GM23338 (cell line): ENCODE measurements around the gene TMC3. TPM values are rescaled to one million over a fixed set of nuclear protein-coding genes. Genes with fewer than 3 reads are reported as not detected.

ENCODE experiments used
- ATAC-seq: fragments of 200-7000 bp; cut with Tn5 transposase; 3 replicates; pipeline ENCODE4 v1.9.1; 2020
- DNase-seq: peaks from one replicate; pipeline ENCODE4 v3.0.0-alpha.2; 2015; ENCODE audit warnings: low spot score
- H2AFZ ChIP-seq: fragments of 200-600 bp; sonication (generic); 2 replicates; pipeline ENCODE4 v1.8.0; 2016; ENCODE audit warnings: antibody characterized with exemption, mild to moderate bottlenecking, moderate library complexity
- H3F3A ChIP-seq: fragments of 200-600 bp; sonication (generic); replicated peaks from 2 replicates; pipeline ENCODE4 v1.8.0; 2017; ENCODE audit warnings: antibody characterized with exemption, mixed run types, low read depth
- H3K27ac ChIP-seq: fragments of 200-600 bp; sonication (generic); 2 replicates; pipeline ENCODE4 v1.6.1; 2016; ENCODE audit warnings: low read depth
- H3K27me3 ChIP-seq: fragments of 200-600 bp; sonication (generic); 2 replicates; pipeline ENCODE4 v1.8.0; 2016; ENCODE audit warnings: mild to moderate bottlenecking, mixed run types, moderate library complexity; ENCODE audit not compliant: insufficient read depth
- H3K36me3 ChIP-seq: fragments of 200-600 bp; sonication (generic); 2 replicates; pipeline ENCODE4 v1.8.0; 2016; ENCODE audit warnings: mild to moderate bottlenecking; ENCODE audit not compliant: insufficient read depth
- H3K4me1 ChIP-seq: fragments of 200-600 bp; sonication (generic); 2 replicates; pipeline ENCODE4 v1.8.0; 2016; ENCODE audit warnings: mild to moderate bottlenecking, moderate library complexity; ENCODE audit not compliant: insufficient read depth
- H3K4me2 ChIP-seq: fragments of 200-600 bp; sonication (generic); 2 replicates; pipeline ENCODE4 v1.7.1; 2017; ENCODE audit warnings: mixed run types
- H3K4me3 ChIP-seq: fragments of 200-600 bp; sonication (generic); 2 replicates; pipeline ENCODE4 v1.6.1; 2016; ENCODE audit warnings: mixed run types
- H3K79me2 ChIP-seq: fragments of 200-600 bp; sonication (generic); replicated peaks from 2 replicates; pipeline ENCODE4 v1.8.0; 2017; ENCODE audit warnings: mild to moderate bottlenecking; ENCODE audit not compliant: insufficient read depth
- H3K9me2 ChIP-seq: fragments of 200-600 bp; sonication (generic); 2 replicates; pipeline ENCODE4 v1.8.0; 2017; ENCODE audit not compliant: insufficient read depth
- H4K20me1 ChIP-seq: fragments of 200-600 bp; sonication (generic); replicated peaks from 2 replicates; pipeline ENCODE4 v1.8.0; 2017; ENCODE audit warnings: mild to moderate bottlenecking; ENCODE audit not compliant: insufficient read depth
- H3K27ac Mint-ChIP-seq: 2 replicates; pipeline ENCODE4 v1.8.0; 2020; ENCODE audit warnings: inconsistent platforms, mild to moderate bottlenecking, moderate library complexity, mixed read lengths
- H3K27me3 Mint-ChIP-seq: 3 replicates; pipeline ENCODE4 v1.8.0; 2022; ENCODE audit warnings: low read depth, mild to moderate bottlenecking, moderate library complexity, mixed read lengths, inconsistent platforms; ENCODE audit not compliant: insufficient read depth, poor library complexity
- H3K36me3 Mint-ChIP-seq: 3 replicates; pipeline ENCODE4 v1.8.0; 2021; ENCODE audit warnings: low read depth, mild to moderate bottlenecking, inconsistent platforms, moderate library complexity, mixed read lengths
- H3K4me1 Mint-ChIP-seq: 3 replicates; pipeline ENCODE4 v1.8.0; 2020; ENCODE audit warnings: mild to moderate bottlenecking, inconsistent platforms, mixed read lengths
- H3K4me3 Mint-ChIP-seq: 3 replicates; pipeline ENCODE4 v1.8.0; 2021; ENCODE audit warnings: moderate library complexity, mild to moderate bottlenecking, inconsistent platforms, mixed read lengths
- H3K9me3 Mint-ChIP-seq: 3 replicates; pipeline ENCODE4 v1.8.0; 2020; ENCODE audit warnings: moderate library complexity, mild to moderate bottlenecking, inconsistent platforms, mixed read lengths
- CREB1 ChIP-seq: fragments of 250-450 bp; sonication (Bioruptor Pico); IDR thresholded peaks from 2 replicates; pipeline ENCODE4 v1.5.0; 2020; ENCODE audit warnings: low read depth, mild to moderate bottlenecking, moderate library complexity
- EZH2 ChIP-seq: fragments of 200-600 bp; sonication (generic); IDR thresholded peaks from one replicate; pipeline ENCODE4 v1.8.0; 2017; ENCODE audit warnings: antibody characterized with exemption, mild to moderate bottlenecking, low read depth; ENCODE audit not compliant: unreplicated experiment
- EZH2phosphoT487 ChIP-seq: fragments of 200-600 bp; sonication (generic); IDR thresholded peaks from one replicate; pipeline ENCODE4 v1.8.1; 2018; ENCODE audit warnings: antibody characterized with exemption; ENCODE audit not compliant: unreplicated experiment
- JUNB ChIP-seq: IDR thresholded peaks from one replicate; pipeline ENCODE4 v1.6.1; 2016; ENCODE audit warnings: antibody characterized with exemption; ENCODE audit not compliant: unreplicated experiment
- NANOG ChIP-seq: IDR thresholded peaks from 2 replicates; pipeline ENCODE4 v1.6.1; 2016; ENCODE audit warnings: antibody characterized with exemption, borderline replicate concordance
- POLR2AphosphoS5 ChIP-seq: IDR thresholded peaks from 2 replicates; pipeline ENCODE4 v1.6.1; 2016; ENCODE audit warnings: antibody characterized with exemption, low read depth
- STAT1 ChIP-seq: IDR thresholded peaks from one replicate; pipeline ENCODE4 v1.6.1; 2016; ENCODE audit warnings: antibody characterized with exemption; ENCODE audit not compliant: unreplicated experiment
- ZNF114 ChIP-seq: fragments of 250-450 bp; sonication (Bioruptor Pico); IDR thresholded peaks from 2 replicates; pipeline ENCODE4 v1.5.0; 2020; ENCODE audit warnings: mild to moderate bottlenecking, moderate library complexity
- ZNF331 ChIP-seq: fragments of 250-450 bp; sonication (Bioruptor Pico); IDR thresholded peaks from 2 replicates; pipeline ENCODE4 v1.5.0; 2020; ENCODE audit warnings: low read depth, mild to moderate bottlenecking, moderate library complexity
- polyA plus RNA-seq: library from polyadenylated mRNA; unstranded; fragments of >200 nt; fragmentation: Nextera tagmentation; extraction: Ambion mirVana; gene quantifications from 2 replicates; pipeline ENCODE4 v1.2.1, GENCODE V29; 2016
- total RNA-seq: library from RNA; depleted of rRNA; stranded (reverse); fragments of >200 nt; shearing (Covaris generic); gene quantifications from 2 replicates; pipeline ENCODE4 v1.2.3, GENCODE V29; 2014
- TF ChIP-seq, protein P1 (sequence below): IDR thresholded peaks from 2 replicates; pipeline ENCODE4 v1.6.1; 2016; ENCODE audit warnings: antibody characterized with exemption
- TF ChIP-seq, protein P2 (sequence below): IDR thresholded peaks from one replicate; pipeline ENCODE4 v1.6.1; 2018; ENCODE audit warnings: antibody characterized with exemption; ENCODE audit not compliant: unreplicated experiment
- TF ChIP-seq, protein P3 (sequence below), 2 experiments: fragments of 200-600 bp in 1 of 2; sonication (generic) in 1 of 2; conservative IDR thresholded peaks; 2 replicates each; pipeline versions ENCODE4 v1.5.1 to v1.6.1; 2016 to 2017; ENCODE audit warnings: antibody characterized with exemption in 2 of 2, low read depth in 2 of 2, mild to moderate bottlenecking in 2 of 2, moderate library complexity in 1 of 2
- TF ChIP-seq, protein P4 (sequence below): fragments of 250-450 bp; sonication (Bioruptor Pico); IDR thresholded peaks from 2 replicates; pipeline ENCODE4 v1.5.0; 2020; ENCODE audit warnings: mild to moderate bottlenecking, moderate library complexity

The TMC3 gene
- total and polyA plus RNA-seq, 2 experiments from 2014 or later, result 0.10 TPM; not detected in 1

DNA sequence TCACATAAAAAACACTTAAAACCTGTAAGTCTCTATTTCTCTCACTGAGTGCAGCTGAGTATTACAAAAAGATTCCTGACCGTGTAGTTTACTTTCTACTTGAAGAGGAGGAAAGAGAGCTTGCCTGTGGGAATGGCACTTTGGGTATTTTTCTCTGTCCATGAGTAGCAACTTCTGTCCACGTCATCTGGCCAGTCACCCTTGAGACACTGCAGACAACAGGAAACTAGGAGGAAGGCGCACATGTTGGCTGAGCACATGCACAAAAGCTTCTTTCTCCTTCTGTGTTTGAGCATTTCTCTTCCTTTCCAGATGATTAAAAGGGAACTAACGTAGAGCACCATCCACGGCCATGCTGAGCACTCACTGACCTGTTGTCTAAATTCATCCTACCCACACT lies 69.8 kb downstream of the TMC3 start:
- H3F3A ChIP-seq, result no peaks in the 10 kb centered on the region
- Mint-ChIP-seq H3K27me3 (peaks cover 10% of the 10 kb centered on the region), H3K4me1 (peaks cover 30% of the 10 kb centered on the region), H3K36me3 (no peaks in the 10 kb centered on the region), H3K9me3 (no peaks in the 10 kb centered on the region), H3K4me3 (peak overlapping the region; percentile 3; the same call in 1 of the 3 replicates), H3K27ac (peak overlapping the region; percentile 85; the same call in 1 of the 2 replicates)
- H3K27ac ChIP-seq, result no peak overlapping the region
- no peaks in the 10 kb centered on the region for H3K36me3 ChIP-seq
- no peaks in the 10 kb centered on the region for H3K27me3 ChIP-seq
- no peak for TF ChIP-seq CREB1 (CRISPR knock-in tag)
- no peak for TF ChIP-seq EZH2
- TF ChIP-seq, protein P1, sequence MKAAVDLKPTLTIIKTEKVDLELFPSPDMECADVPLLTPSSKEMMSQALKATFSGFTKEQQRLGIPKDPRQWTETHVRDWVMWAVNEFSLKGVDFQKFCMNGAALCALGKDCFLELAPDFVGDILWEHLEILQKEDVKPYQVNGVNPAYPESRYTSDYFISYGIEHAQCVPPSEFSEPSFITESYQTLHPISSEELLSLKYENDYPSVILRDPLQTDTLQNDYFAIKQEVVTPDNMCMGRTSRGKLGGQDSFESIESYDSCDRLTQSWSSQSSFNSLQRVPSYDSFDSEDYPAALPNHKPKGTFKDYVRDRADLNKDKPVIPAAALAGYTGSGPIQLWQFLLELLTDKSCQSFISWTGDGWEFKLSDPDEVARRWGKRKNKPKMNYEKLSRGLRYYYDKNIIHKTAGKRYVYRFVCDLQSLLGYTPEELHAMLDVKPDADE, result no peak
- TF ChIP-seq POLR2AphosphoS5, result no peak
- no peak for TF ChIP-seq JUNB
- TF ChIP-seq, protein P2, sequence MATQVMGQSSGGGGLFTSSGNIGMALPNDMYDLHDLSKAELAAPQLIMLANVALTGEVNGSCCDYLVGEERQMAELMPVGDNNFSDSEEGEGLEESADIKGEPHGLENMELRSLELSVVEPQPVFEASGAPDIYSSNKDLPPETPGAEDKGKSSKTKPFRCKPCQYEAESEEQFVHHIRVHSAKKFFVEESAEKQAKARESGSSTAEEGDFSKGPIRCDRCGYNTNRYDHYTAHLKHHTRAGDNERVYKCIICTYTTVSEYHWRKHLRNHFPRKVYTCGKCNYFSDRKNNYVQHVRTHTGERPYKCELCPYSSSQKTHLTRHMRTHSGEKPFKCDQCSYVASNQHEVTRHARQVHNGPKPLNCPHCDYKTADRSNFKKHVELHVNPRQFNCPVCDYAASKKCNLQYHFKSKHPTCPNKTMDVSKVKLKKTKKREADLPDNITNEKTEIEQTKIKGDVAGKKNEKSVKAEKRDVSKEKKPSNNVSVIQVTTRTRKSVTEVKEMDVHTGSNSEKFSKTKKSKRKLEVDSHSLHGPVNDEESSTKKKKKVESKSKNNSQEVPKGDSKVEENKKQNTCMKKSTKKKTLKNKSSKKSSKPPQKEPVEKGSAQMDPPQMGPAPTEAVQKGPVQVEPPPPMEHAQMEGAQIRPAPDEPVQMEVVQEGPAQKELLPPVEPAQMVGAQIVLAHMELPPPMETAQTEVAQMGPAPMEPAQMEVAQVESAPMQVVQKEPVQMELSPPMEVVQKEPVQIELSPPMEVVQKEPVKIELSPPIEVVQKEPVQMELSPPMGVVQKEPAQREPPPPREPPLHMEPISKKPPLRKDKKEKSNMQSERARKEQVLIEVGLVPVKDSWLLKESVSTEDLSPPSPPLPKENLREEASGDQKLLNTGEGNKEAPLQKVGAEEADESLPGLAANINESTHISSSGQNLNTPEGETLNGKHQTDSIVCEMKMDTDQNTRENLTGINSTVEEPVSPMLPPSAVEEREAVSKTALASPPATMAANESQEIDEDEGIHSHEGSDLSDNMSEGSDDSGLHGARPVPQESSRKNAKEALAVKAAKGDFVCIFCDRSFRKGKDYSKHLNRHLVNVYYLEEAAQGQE, result no peak
- no peak for TF ChIP-seq EZH2phosphoT487
- TF ChIP-seq NANOG, result no peak
- no peak for TF ChIP-seq STAT1
- TF ChIP-seq ZNF331 (CRISPR knock-in tag), result no peak
- TF ChIP-seq, protein P3, sequence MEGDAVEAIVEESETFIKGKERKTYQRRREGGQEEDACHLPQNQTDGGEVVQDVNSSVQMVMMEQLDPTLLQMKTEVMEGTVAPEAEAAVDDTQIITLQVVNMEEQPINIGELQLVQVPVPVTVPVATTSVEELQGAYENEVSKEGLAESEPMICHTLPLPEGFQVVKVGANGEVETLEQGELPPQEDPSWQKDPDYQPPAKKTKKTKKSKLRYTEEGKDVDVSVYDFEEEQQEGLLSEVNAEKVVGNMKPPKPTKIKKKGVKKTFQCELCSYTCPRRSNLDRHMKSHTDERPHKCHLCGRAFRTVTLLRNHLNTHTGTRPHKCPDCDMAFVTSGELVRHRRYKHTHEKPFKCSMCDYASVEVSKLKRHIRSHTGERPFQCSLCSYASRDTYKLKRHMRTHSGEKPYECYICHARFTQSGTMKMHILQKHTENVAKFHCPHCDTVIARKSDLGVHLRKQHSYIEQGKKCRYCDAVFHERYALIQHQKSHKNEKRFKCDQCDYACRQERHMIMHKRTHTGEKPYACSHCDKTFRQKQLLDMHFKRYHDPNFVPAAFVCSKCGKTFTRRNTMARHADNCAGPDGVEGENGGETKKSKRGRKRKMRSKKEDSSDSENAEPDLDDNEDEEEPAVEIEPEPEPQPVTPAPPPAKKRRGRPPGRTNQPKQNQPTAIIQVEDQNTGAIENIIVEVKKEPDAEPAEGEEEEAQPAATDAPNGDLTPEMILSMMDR (conservative IDR thresholded peaks at IDR 0.05; ENCODE audit: low read depth in 2 of 2), result no peak
- TF ChIP-seq, protein P4, sequence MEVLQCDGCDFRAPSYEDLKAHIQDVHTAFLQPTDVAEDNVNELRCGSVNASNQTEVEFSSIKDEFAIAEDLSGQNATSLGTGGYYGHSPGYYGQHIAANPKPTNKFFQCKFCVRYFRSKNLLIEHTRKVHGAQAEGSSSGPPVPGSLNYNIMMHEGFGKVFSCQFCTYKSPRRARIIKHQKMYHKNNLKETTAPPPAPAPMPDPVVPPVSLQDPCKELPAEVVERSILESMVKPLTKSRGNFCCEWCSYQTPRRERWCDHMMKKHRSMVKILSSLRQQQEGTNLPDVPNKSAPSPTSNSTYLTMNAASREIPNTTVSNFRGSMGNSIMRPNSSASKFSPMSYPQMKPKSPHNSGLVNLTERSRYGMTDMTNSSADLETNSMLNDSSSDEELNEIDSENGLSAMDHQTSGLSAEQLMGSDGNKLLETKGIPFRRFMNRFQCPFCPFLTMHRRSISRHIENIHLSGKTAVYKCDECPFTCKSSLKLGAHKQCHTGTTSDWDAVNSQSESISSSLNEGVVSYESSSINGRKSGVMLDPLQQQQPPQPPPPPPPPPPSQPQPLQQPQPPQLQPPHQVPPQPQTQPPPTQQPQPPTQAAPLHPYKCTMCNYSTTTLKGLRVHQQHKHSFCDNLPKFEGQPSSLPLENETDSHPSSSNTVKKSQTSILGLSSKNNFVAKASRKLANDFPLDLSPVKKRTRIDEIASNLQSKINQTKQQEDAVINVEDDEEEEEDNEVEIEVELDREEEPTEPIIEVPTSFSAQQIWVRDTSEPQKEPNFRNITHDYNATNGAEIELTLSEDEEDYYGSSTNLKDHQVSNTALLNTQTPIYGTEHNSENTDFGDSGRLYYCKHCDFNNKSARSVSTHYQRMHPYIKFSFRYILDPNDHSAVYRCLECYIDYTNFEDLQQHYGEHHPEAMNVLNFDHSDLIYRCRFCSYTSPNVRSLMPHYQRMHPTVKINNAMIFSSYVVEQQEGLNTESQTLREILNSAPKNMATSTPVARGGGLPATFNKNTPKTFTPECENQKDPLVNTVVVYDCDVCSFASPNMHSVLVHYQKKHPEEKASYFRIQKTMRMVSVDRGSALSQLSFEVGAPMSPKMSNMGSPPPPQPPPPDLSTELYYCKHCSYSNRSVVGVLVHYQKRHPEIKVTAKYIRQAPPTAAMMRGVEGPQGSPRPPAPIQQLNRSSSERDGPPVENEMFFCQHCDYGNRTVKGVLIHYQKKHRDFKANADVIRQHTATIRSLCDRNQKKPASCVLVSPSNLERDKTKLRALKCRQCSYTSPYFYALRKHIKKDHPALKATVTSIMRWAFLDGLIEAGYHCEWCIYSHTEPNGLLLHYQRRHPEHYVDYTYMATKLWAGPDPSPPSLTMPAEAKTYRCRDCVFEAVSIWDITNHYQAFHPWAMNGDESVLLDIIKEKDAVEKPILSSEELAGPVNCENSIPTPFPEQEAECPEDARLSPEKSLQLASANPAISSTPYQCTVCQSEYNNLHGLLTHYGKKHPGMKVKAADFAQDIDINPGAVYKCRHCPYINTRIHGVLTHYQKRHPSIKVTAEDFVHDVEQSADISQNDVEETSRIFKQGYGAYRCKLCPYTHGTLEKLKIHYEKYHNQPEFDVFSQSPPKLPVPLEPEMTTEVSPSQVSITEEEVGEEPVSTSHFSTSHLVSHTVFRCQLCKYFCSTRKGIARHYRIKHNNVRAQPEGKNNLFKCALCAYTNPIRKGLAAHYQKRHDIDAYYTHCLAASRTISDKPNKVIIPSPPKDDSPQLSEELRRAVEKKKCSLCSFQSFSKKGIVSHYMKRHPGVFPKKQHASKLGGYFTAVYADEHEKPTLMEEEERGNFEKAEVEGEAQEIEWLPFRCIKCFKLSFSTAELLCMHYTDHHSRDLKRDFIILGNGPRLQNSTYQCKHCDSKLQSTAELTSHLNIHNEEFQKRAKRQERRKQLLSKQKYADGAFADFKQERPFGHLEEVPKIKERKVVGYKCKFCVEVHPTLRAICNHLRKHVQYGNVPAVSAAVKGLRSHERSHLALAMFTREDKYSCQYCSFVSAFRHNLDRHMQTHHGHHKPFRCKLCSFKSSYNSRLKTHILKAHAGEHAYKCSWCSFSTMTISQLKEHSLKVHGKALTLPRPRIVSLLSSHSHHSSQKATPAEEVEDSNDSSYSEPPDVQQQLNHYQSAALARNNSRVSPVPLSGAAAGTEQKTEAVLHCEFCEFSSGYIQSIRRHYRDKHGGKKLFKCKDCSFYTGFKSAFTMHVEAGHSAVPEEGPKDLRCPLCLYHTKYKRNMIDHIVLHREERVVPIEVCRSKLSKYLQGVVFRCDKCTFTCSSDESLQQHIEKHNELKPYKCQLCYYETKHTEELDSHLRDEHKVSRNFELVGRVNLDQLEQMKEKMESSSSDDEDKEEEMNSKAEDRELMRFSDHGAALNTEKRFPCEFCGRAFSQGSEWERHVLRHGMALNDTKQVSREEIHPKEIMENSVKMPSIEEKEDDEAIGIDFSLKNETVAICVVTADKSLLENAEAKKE (CRISPR knock-in tag), result no peak
- no peak for TF ChIP-seq ZNF114 (CRISPR knock-in tag)
- no peaks in the 10 kb centered on the region for H3K79me2 ChIP-seq
- H3K4me3 ChIP-seq, result no peak overlapping the region
- no peaks in the 10 kb centered on the region; the same call in 1 of the 2 replicates for H3K9me2 ChIP-seq
- 0 out of 2 replicates have a peak overlapping the region, but pooled peaks have one; percentile 4 for H3K4me2 ChIP-seq
- H2AFZ ChIP-seq, result no peak overlapping the region
- no peaks in the 10 kb centered on the region; the same call in 1 of the 2 replicates for H4K20me1 ChIP-seq
- DNase-seq (no peak), ATAC-seq (no peak)
- peaks cover 15% of the 10 kb centered on the region; the same call in 1 of the 2 replicates for H3K4me1 ChIP-seq
